Nephron progenitor cell (in vitro differentiated cells): ENCODE data around the gene CSF1R.
A peak's percentile ranks its signal among the peaks of the same experiment; 100 is the strongest.

Source experiments
- DNase-seq: peaks from one replicate; pipeline ENCODE4 v3.0.0; 2021
- H3K27ac Mint-ChIP-seq: 2 replicates; pipeline ENCODE4 v1.8.0; 2021; ENCODE audit warnings: mild to moderate bottlenecking, moderate library complexity, mixed read lengths
- H3K27me3 Mint-ChIP-seq: 2 replicates; pipeline ENCODE4 v1.8.0; 2021; ENCODE audit warnings: mild to moderate bottlenecking, low read depth, mixed read lengths; ENCODE audit not compliant: poor library complexity
- H3K36me3 Mint-ChIP-seq: 2 replicates; pipeline ENCODE4 v1.8.0; 2021; ENCODE audit warnings: low read depth, mixed read lengths
- H3K4me1 Mint-ChIP-seq: 2 replicates; pipeline ENCODE4 v1.8.0; 2021; ENCODE audit warnings: mixed read lengths
- H3K4me3 Mint-ChIP-seq: 2 replicates; pipeline ENCODE4 v1.8.0; 2021; ENCODE audit warnings: mild to moderate bottlenecking, moderate library complexity, mixed read lengths
- H3K9me3 Mint-ChIP-seq: 2 replicates; pipeline ENCODE4 v1.8.0; 2021; ENCODE audit warnings: mild to moderate bottlenecking, moderate library complexity, mixed read lengths
- CTCF ChIP-seq: fragments of 200-600 bp; sonication (generic); IDR thresholded peaks from 2 replicates; pipeline ENCODE4 v1.5.0; 2021; ENCODE audit warnings: antibody characterized with exemption

The CSF1R gene

GRCh38 chr5:150059623-150060022, 26.7 kb downstream of the CSF1R start:
- Mint-ChIP-seq H3K9me3 (no peaks in the 10 kb centered on the region), H3K27ac (no peak overlapping the region), H3K27me3 (peaks cover 15% of the 10 kb centered on the region)

GRCh38 chr5:150058480-150059126, 27.8 kb downstream of the CSF1R start:
- no peak overlapping the region for H3K27ac Mint-ChIP-seq
- no peaks in the 10 kb centered on the region for H3K36me3 Mint-ChIP-seq
- peaks cover 21% of the 10 kb centered on the region for H3K4me1 Mint-ChIP-seq
- no peaks in the 10 kb centered on the region for H3K9me3 Mint-ChIP-seq
- H3K27me3 Mint-ChIP-seq, result peaks cover 15% of the 10 kb centered on the region
- no peak for DNase-seq
- no peak for TF ChIP-seq CTCF
- H3K4me3 Mint-ChIP-seq, result no peak overlapping the region

More at GRCh38 chr5:150059623-150060022, 26.7 kb downstream of the CSF1R start:
- peaks cover 28% of the 10 kb centered on the region for H3K4me1 Mint-ChIP-seq
- TF ChIP-seq CTCF, result no peak
- H3K36me3 Mint-ChIP-seq, result no peaks in the 10 kb centered on the region
- no peak overlapping the region for H3K4me3 Mint-ChIP-seq
- DNase-seq, result no peak

GRCh38 chr5:150057996-150058395, 28.4 kb downstream of the CSF1R start:
- H3K36me3 Mint-ChIP-seq, result peaks cover 6% of the 10 kb centered on the region
- H3K27ac Mint-ChIP-seq, result no peak overlapping the region
- DNase-seq, result no peak
- H3K9me3 Mint-ChIP-seq, result no peaks in the 10 kb centered on the region
- H3K4me3 Mint-ChIP-seq, result no peak overlapping the region
- peaks cover 13% of the 10 kb centered on the region for H3K27me3 Mint-ChIP-seq
- TF ChIP-seq CTCF, result no peak
- H3K4me1 Mint-ChIP-seq, result peaks cover 18% of the 10 kb centered on the region

GRCh38 chr5:150057511-150057910, 28.8 kb downstream of the CSF1R start:
- Mint-ChIP-seq H3K4me1 (peaks cover 18% of the 10 kb centered on the region), H3K9me3 (no peaks in the 10 kb centered on the region), H3K27ac (peak overlapping the region; percentile 47), H3K36me3 (peaks cover 11% of the 10 kb centered on the region), H3K4me3 (no peak overlapping the region), H3K27me3 (peaks cover 13% of the 10 kb centered on the region)
- no peak for DNase-seq
- no peak for TF ChIP-seq CTCF

- no peak for TF ChIP-seq CTCF
Measured at GRCh38 chr5:150057052-150057451, 29.3 kb downstream of the CSF1R start.

GRCh38 chr5:150056075-150056443, 30.3 kb downstream of the CSF1R start:
- peaks cover 13% of the 10 kb centered on the region for H3K27me3 Mint-ChIP-seq
- H3K4me1 Mint-ChIP-seq, result peaks cover 18% of the 10 kb centered on the region

More at GRCh38 chr5:150057052-150057451, 29.3 kb downstream of the CSF1R start:
- Mint-ChIP-seq H3K27me3 (peaks cover 13% of the 10 kb centered on the region), H3K36me3 (peaks cover 15% of the 10 kb centered on the region), H3K4me1 (peaks cover 18% of the 10 kb centered on the region), H3K27ac (no peak overlapping the region), H3K4me3 (no peak overlapping the region), H3K9me3 (no peaks in the 10 kb centered on the region)
- no peak for DNase-seq

More at GRCh38 chr5:150056075-150056443, 30.3 kb downstream of the CSF1R start:
- Mint-ChIP-seq H3K9me3 (no peaks in the 10 kb centered on the region), H3K36me3 (peaks cover 22% of the 10 kb centered on the region), H3K27ac (no peak overlapping the region), H3K4me3 (no peak overlapping the region)
- DNase-seq, result no peak
- no peak for TF ChIP-seq CTCF
